HepG2 (cell line): ENCODE measurements around the gene GRK6. TPM values are rescaled to one million over a fixed set of nuclear protein-coding genes. Genes with fewer than 3 reads are reported as not detected.

Experiments used
- KDM1A ChIP-seq: IDR thresholded peaks from 2 replicates; pipeline ENCODE4 v1.6.1; 2016; ENCODE audit warnings: missing compliant biosample characterization
- MAFF ChIP-seq: IDR thresholded peaks from 2 replicates; pipeline ENCODE4 v1.6.1; 2011; ENCODE audit warnings: low read depth, low read length, improper control_type of control experiment
- MTF2 ChIP-seq: sonication (generic); formaldehyde crosslinking; IDR thresholded peaks from 2 replicates; pipeline ENCODE4 v1.5.0; 2020; ENCODE audit warnings: missing genetic modification reagents, borderline replicate concordance
- NFAT5 ChIP-seq: sonication (generic); formaldehyde crosslinking; IDR thresholded peaks from 2 replicates; pipeline ENCODE4 v1.4.0; 2020; ENCODE audit warnings: missing genetic modification reagents
- NFE2L2 ChIP-seq: fragments of 150-350 bp; IDR thresholded peaks from 2 replicates; pipeline ENCODE4 v1.6.1; 2014; ENCODE audit warnings: low read length
- TBP ChIP-seq: sonication (generic); formaldehyde crosslinking; IDR thresholded peaks from 2 replicates; pipeline ENCODE4 v1.5.0; 2020; ENCODE audit warnings: missing genetic modification reagents
- ZNF513 ChIP-seq: sonication (generic); formaldehyde crosslinking; conservative IDR thresholded peaks from 2 replicates; pipeline ENCODE4 v1.5.0; 2020; ENCODE audit warnings: missing genetic modification reagents
- ZNF660 ChIP-seq: sonication (generic); formaldehyde crosslinking; IDR thresholded peaks from 2 replicates; pipeline ENCODE4 v1.5.1; 2020; ENCODE audit warnings: mild to moderate bottlenecking, low read depth, missing genetic modification reagents, borderline replicate concordance
- ZNF670 ChIP-seq: sonication (generic); formaldehyde crosslinking; IDR thresholded peaks from 2 replicates; pipeline ENCODE4 v1.8.0; 2022; ENCODE audit warnings: mild to moderate bottlenecking, missing genetic modification reagents, borderline replicate concordance
- polyA plus RNA-seq, 8 experiments: library from polyadenylated mRNA; depleted of rRNA in 3 of 8; stranded (reverse) in 7 of 8; unstranded in 1 of 8; fragments of >200 nt; fragmentation: Illumina TruSeq in 4 of 8; extraction: Trizol in 4 of 8; gene quantifications; 2 replicates each; pipeline versions ENCODE4 v1.2.1 to v1.2.3, GENCODE V29; 2011 to 2016; ENCODE audit warnings: low read depth in 4 of 8, missing spikeins in 1 of 8, mixed read lengths in 1 of 8; ENCODE audit not compliant: insufficient read depth in 1 of 8
- total RNA-seq, 5 experiments: library from RNA; depleted of rRNA; stranded (reverse); fragments of >200 nt; fragmentation: Illumina TruSeq; extraction: Trizol; gene quantifications; 2 replicates each; pipeline ENCODE4 v1.2.3, GENCODE V29; 2016; ENCODE audit warnings: low read depth in 1 of 5

GRK6 gene
- total and polyA plus RNA-seq, 2 of the 13 experiments (the other 11 are each of a cell fraction or from before 2014, with no cell fraction given): 13.2 to 19.9 TPM

GRCh38 chr5:177459357-177459756 is 32.9 kb downstream of the GRK6 start (continued):
- TF ChIP-seq NFAT5 (CRISPR knock-in tag): no peak
- no peak for TF ChIP-seq ZNF660 (CRISPR knock-in tag)
- no peak for TF ChIP-seq MAFF
- no peak for TF ChIP-seq MTF2 (CRISPR knock-in tag)
- TF ChIP-seq ZNF670 (CRISPR knock-in tag): no peak
- no peak for TF ChIP-seq KDM1A (CRISPR knock-in tag)
- TF ChIP-seq NFE2L2: no peak
- TF ChIP-seq TBP (CRISPR knock-in tag): no peak
- no peak for TF ChIP-seq ZNF513 (CRISPR knock-in tag)
- TF ChIP-seq, all 625 proteins: peak for 0
